HCT116 (cell line): ENCODE results near the gene HK3.

ENCODE experiments used
- CEBPB ChIP-seq: IDR thresholded peaks from 2 replicates; pipeline ENCODE4 v1.6.1; 2012; ENCODE audit warnings: low read depth
- EZH2 ChIP-seq: fragments of 200-600 bp; sonication (generic); IDR thresholded peaks from 2 replicates; pipeline ENCODE4 v1.6.1; 2017; ENCODE audit warnings: antibody characterized with exemption, mixed run types
- POLR2A ChIP-seq: IDR thresholded peaks from 2 replicates; pipeline ENCODE4 v1.7.0; 2011; ENCODE audit warnings: borderline replicate concordance; ENCODE audit not compliant: insufficient read depth, insufficient read length; ENCODE audit errors: extremely low read depth
- POLR2AphosphoS5 ChIP-seq: IDR thresholded peaks from 2 replicates; pipeline ENCODE4 v1.6.1; 2011; ENCODE audit warnings: mild to moderate bottlenecking, low read depth, low read length, moderate library complexity
- RAD21 ChIP-seq: IDR thresholded peaks from 2 replicates; pipeline ENCODE4 v1.6.1; 2012; ENCODE audit warnings: low read depth, mild to moderate bottlenecking
- YY1 ChIP-seq: IDR thresholded peaks from 2 replicates; pipeline ENCODE4 v1.6.1; 2011; ENCODE audit warnings: low read length, low read depth, moderate library complexity, mild to moderate bottlenecking; ENCODE audit not compliant: insufficient replicate concordance; ENCODE audit errors: extremely low read depth
- ZBTB33 ChIP-seq: IDR thresholded peaks from 2 replicates; pipeline ENCODE4 v1.6.1; 2011; ENCODE audit warnings: mild to moderate bottlenecking, low read length, moderate library complexity; ENCODE audit not compliant: insufficient replicate concordance; ENCODE audit errors: extremely low read depth
- ZNF274 ChIP-seq: fragments of 200-500 bp; sonication (Bioruptor generic); IDR thresholded peaks from 2 replicates; pipeline ENCODE4 v1.6.1; 2014; ENCODE audit warnings: mild to moderate bottlenecking, low read depth, low read length, inconsistent platforms
- TF ChIP-seq, protein P1 (sequence below), 3 experiments: fragments of 200-600 bp in 1 of 3; sonication (generic) in 1 of 3; IDR thresholded peaks in 2 of 3; conservative IDR thresholded peaks in 1 of 3; 2 replicates each; pipeline ENCODE4 v1.5.1; 2012 to 2017; ENCODE audit warnings: low read depth in 2 of 3, low read length in 2 of 3, antibody characterized with exemption in 1 of 3, borderline replicate concordance in 1 of 3, control low read depth in 1 of 3, mild to moderate bottlenecking in 1 of 3, mixed read lengths in 1 of 3, mixed run types in 1 of 3, moderate library complexity in 1 of 3; ENCODE audit not compliant: insufficient read depth in 1 of 3
- TF ChIP-seq, protein P2 (sequence below): IDR thresholded peaks from 2 replicates; pipeline ENCODE4 v1.6.1; 2012
- TF ChIP-seq, protein P3 (sequence below): IDR thresholded peaks from 2 replicates; pipeline ENCODE4 v1.6.1; 2012; ENCODE audit warnings: low read depth

GRCh38 chr5:176899946-176900779, 1.0 kb upstream of the HK3 start:
- TF ChIP-seq, protein P1, sequence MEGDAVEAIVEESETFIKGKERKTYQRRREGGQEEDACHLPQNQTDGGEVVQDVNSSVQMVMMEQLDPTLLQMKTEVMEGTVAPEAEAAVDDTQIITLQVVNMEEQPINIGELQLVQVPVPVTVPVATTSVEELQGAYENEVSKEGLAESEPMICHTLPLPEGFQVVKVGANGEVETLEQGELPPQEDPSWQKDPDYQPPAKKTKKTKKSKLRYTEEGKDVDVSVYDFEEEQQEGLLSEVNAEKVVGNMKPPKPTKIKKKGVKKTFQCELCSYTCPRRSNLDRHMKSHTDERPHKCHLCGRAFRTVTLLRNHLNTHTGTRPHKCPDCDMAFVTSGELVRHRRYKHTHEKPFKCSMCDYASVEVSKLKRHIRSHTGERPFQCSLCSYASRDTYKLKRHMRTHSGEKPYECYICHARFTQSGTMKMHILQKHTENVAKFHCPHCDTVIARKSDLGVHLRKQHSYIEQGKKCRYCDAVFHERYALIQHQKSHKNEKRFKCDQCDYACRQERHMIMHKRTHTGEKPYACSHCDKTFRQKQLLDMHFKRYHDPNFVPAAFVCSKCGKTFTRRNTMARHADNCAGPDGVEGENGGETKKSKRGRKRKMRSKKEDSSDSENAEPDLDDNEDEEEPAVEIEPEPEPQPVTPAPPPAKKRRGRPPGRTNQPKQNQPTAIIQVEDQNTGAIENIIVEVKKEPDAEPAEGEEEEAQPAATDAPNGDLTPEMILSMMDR (IDR thresholded peaks at IDR 0.05 in 2 of 3, conservative IDR thresholded peaks at IDR 0.05 in 1 of 3; ENCODE audit: borderline replicate concordance in 1 of 3, insufficient read depth in 1 of 3, low read depth in 2 of 3, low read length in 2 of 3) = no peak
- no peak for TF ChIP-seq POLR2AphosphoS5
- TF ChIP-seq YY1 = no peak
- TF ChIP-seq, protein P2, sequence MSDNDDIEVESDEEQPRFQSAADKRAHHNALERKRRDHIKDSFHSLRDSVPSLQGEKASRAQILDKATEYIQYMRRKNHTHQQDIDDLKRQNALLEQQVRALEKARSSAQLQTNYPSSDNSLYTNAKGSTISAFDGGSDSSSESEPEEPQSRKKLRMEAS = no peak
- TF ChIP-seq EZH2 = no peak
- TF ChIP-seq CEBPB = no peak
- TF ChIP-seq ZNF274 = no peak
- TF ChIP-seq ZBTB33 = no peak
- TF ChIP-seq, protein P3, sequence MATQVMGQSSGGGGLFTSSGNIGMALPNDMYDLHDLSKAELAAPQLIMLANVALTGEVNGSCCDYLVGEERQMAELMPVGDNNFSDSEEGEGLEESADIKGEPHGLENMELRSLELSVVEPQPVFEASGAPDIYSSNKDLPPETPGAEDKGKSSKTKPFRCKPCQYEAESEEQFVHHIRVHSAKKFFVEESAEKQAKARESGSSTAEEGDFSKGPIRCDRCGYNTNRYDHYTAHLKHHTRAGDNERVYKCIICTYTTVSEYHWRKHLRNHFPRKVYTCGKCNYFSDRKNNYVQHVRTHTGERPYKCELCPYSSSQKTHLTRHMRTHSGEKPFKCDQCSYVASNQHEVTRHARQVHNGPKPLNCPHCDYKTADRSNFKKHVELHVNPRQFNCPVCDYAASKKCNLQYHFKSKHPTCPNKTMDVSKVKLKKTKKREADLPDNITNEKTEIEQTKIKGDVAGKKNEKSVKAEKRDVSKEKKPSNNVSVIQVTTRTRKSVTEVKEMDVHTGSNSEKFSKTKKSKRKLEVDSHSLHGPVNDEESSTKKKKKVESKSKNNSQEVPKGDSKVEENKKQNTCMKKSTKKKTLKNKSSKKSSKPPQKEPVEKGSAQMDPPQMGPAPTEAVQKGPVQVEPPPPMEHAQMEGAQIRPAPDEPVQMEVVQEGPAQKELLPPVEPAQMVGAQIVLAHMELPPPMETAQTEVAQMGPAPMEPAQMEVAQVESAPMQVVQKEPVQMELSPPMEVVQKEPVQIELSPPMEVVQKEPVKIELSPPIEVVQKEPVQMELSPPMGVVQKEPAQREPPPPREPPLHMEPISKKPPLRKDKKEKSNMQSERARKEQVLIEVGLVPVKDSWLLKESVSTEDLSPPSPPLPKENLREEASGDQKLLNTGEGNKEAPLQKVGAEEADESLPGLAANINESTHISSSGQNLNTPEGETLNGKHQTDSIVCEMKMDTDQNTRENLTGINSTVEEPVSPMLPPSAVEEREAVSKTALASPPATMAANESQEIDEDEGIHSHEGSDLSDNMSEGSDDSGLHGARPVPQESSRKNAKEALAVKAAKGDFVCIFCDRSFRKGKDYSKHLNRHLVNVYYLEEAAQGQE = no peak
- no peak for TF ChIP-seq POLR2A
- TF ChIP-seq RAD21 = no peak
